ENCODE data around the gene KMT2E.

DNA sequence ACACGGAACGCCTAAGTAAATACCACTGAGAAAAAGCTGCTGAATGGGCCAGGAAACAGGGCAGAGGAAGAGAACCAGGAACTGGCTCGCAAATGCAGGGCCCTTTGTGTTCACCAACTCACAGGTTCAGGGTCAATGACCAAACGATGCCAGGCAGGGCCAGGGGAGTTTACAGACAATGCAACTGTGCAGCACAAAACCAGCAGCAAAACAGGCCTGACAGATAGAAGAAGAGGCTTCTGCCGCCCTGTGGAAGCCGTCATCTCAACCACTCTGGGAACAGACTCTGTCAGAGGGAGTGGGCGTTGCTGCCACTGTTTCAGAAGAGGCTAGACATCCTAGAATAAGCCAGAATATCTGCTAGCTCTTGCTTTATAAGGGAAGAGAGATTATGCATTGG is 117.9 kb downstream of the KMT2E start:
- TF ChIP-seq CTCF (IDR thresholded peaks at IDR 0.05; ENCODE audit: low read length) = no peak
- TF ChIP-seq EZH2 (IDR thresholded peaks at IDR 0.05; ENCODE audit: borderline replicate concordance, low read length) = no peak
